MM.1S (cell line): Measurements from ENCODE around the gene MYH6.

ENCODE experiments used
- DNase-seq: peaks from one replicate; pipeline ENCODE4 v3.0.0-alpha.2; 2015
- H2AFZ ChIP-seq: fragments of 300-600 bp; sonication (generic); 2 replicates; pipeline ENCODE4 v1.6.0; 2016; ENCODE audit warnings: antibody characterized with exemption, low read length
- H3F3A ChIP-seq: fragments of 300-600 bp; sonication (generic); 2 replicates; pipeline ENCODE4 v1.6.1; 2016; ENCODE audit warnings: mild to moderate bottlenecking, antibody characterized with exemption, low read length, moderate library complexity, mixed read lengths; ENCODE audit not compliant: insufficient read depth
- H3K27ac ChIP-seq: fragments of 300-600 bp; sonication (generic); 2 replicates; pipeline ENCODE4 v1.5.1; 2016; ENCODE audit warnings: mild to moderate bottlenecking, low read length
- H3K27me3 ChIP-seq: fragments of 300-600 bp; sonication (generic); replicated peaks from 2 replicates; pipeline ENCODE4 v1.6.0; 2016; ENCODE audit warnings: low read length; ENCODE audit not compliant: insufficient read depth
- H3K36me3 ChIP-seq: fragments of 300-600 bp; sonication (generic); replicated peaks from 2 replicates; pipeline ENCODE4 v1.6.1; 2016; ENCODE audit warnings: mild to moderate bottlenecking, low read length, mixed read lengths; ENCODE audit not compliant: insufficient read depth
- H3K4me1 ChIP-seq: fragments of 300-600 bp; sonication (generic); 2 replicates; pipeline ENCODE4 v1.6.1; 2016; ENCODE audit warnings: low read length, mixed read lengths
- H3K4me2 ChIP-seq: fragments of 300-600 bp; sonication (generic); 2 replicates; pipeline ENCODE4 v1.6.0; 2016; ENCODE audit warnings: low read depth, low read length
- H3K4me3 ChIP-seq: fragments of 300-600 bp; sonication (generic); 2 replicates; pipeline ENCODE4 v1.5.1; 2016; ENCODE audit warnings: low read length, mixed read lengths
- H3K79me2 ChIP-seq: fragments of 300-600 bp; sonication (generic); 2 replicates; pipeline ENCODE4 v1.6.1; 2016; ENCODE audit warnings: mixed run types, low read length, mixed read lengths
- H3K9ac ChIP-seq: fragments of 300-600 bp; sonication (generic); 2 replicates; pipeline ENCODE4 v1.6.1; 2016; ENCODE audit warnings: low read length, mixed read lengths
- H3K9me2 ChIP-seq: fragments of 300-600 bp; sonication (generic); replicated peaks from 2 replicates; pipeline ENCODE4 v1.6.1; 2016; ENCODE audit warnings: mild to moderate bottlenecking, low read length, mixed read lengths; ENCODE audit not compliant: insufficient read depth
- H3K9me3 ChIP-seq: fragments of 300-600 bp; sonication (generic); replicated peaks from 2 replicates; pipeline ENCODE4 v1.6.1; 2016; ENCODE audit warnings: mild to moderate bottlenecking, low read length, mixed read lengths; ENCODE audit not compliant: insufficient read depth
- H4K20me1 ChIP-seq: fragments of 300-600 bp; sonication (generic); 2 replicates; pipeline ENCODE4 v1.6.1; 2016; ENCODE audit warnings: mild to moderate bottlenecking, low read length, moderate library complexity, mixed read lengths; ENCODE audit not compliant: insufficient read depth
- CTCF ChIP-seq: fragments of 300-600 bp; sonication (generic); IDR thresholded peaks from 2 replicates; pipeline ENCODE4 v1.5.1; 2016; ENCODE audit warnings: antibody characterized with exemption, low read length, mixed read lengths
- EZH2 ChIP-seq: fragments of 300-600 bp; sonication (generic); optimal IDR thresholded peaks from 2 replicates; pipeline ENCODE3; 2017; ENCODE audit warnings: low read depth, mild to moderate bottlenecking, antibody characterized with exemption, low read length, mixed read lengths
- EZH2phosphoT487 ChIP-seq: fragments of 300-600 bp; sonication (generic); IDR thresholded peaks from 2 replicates; pipeline ENCODE4 v1.6.1; 2018; ENCODE audit warnings: antibody characterized with exemption, low read length

Gene MYH6

GRCh38 chr14:23364164-23365035 lies 43.7 kb downstream of the MYH6 start:
- DNase-seq: no peak
- no peaks in the 10 kb centered on the region for H3K79me2 ChIP-seq
- no peak overlapping the region for H2AFZ ChIP-seq
- H4K20me1 ChIP-seq: no peaks in the 10 kb centered on the region
- no peaks in the 10 kb centered on the region for H3K36me3 ChIP-seq
- H3K9me2 ChIP-seq: no peaks in the 10 kb centered on the region
- H3K4me2 ChIP-seq: no peak overlapping the region
- no peak overlapping the region for H3K4me3 ChIP-seq
- H3F3A ChIP-seq: no peaks in the 10 kb centered on the region
- H3K27me3 ChIP-seq: peaks cover 7% of the 10 kb centered on the region
- H3K9ac ChIP-seq: no peak overlapping the region
- no peaks in the 10 kb centered on the region for H3K9me3 ChIP-seq
- H3K27ac ChIP-seq: no peak overlapping the region
- H3K4me1 ChIP-seq: no peaks in the 10 kb centered on the region
- TF ChIP-seq CTCF (no peak), EZH2 (no peak), EZH2phosphoT487 (no peak)

- H3F3A ChIP-seq: no peaks in the 10 kb centered on the region
- no peak overlapping the region for H3K4me3 ChIP-seq
- H3K9ac ChIP-seq: no peak overlapping the region
- no peak overlapping the region for H3K4me2 ChIP-seq
- no peaks in the 10 kb centered on the region for H3K79me2 ChIP-seq
- H3K27ac ChIP-seq: no peak overlapping the region
- no peak for TF ChIP-seq EZH2phosphoT487
- no peak for TF ChIP-seq CTCF
- no peak for TF ChIP-seq EZH2
- H3K9me3 ChIP-seq: no peaks in the 10 kb centered on the region
- H3K9me2 ChIP-seq: no peaks in the 10 kb centered on the region
- no peaks in the 10 kb centered on the region for H3K36me3 ChIP-seq
- no peaks in the 10 kb centered on the region for H3K4me1 ChIP-seq
- no peak overlapping the region for H2AFZ ChIP-seq
- no peaks in the 10 kb centered on the region for H4K20me1 ChIP-seq
- DNase-seq: no peak
- H3K27me3 ChIP-seq: peaks cover 7% of the 10 kb centered on the region
Measured at GRCh38 chr14:23362200-23362599, 45.9 kb downstream of the MYH6 start.

- no peak for TF ChIP-seq EZH2phosphoT487
- no peak for TF ChIP-seq CTCF
- TF ChIP-seq EZH2: no peak
- H2AFZ ChIP-seq: no peak overlapping the region
- H3K4me1 ChIP-seq: no peaks in the 10 kb centered on the region
- H3K27me3 ChIP-seq: peaks cover 7% of the 10 kb centered on the region
- no peaks in the 10 kb centered on the region for H3K9me2 ChIP-seq
- no peaks in the 10 kb centered on the region for H3K79me2 ChIP-seq
- no peak overlapping the region for H3K9ac ChIP-seq
- no peak overlapping the region for H3K27ac ChIP-seq
- no peaks in the 10 kb centered on the region for H3F3A ChIP-seq
- H4K20me1 ChIP-seq: no peaks in the 10 kb centered on the region
- no peak overlapping the region for H3K4me3 ChIP-seq
- H3K36me3 ChIP-seq: no peaks in the 10 kb centered on the region
- no peak for DNase-seq
- H3K4me2 ChIP-seq: no peak overlapping the region
- H3K9me3 ChIP-seq: no peaks in the 10 kb centered on the region
Measured at GRCh38 chr14:23361763-23362162, 46.3 kb downstream of the MYH6 start.
